Smooth muscle cell of trachea (primary cell): ENCODE measurements around the gene S100A11. TPM values are rescaled to one million over a fixed set of nuclear protein-coding genes. Genes with fewer than 3 reads are reported as not detected.

Source experiments
- total RNA-seq: library from RNA; depleted of rRNA; stranded (reverse); fragments of >200 nt; gene quantifications from 2 replicates; pipeline ENCODE4 v1.2.1, GENCODE V29; 2014

S100A11 gene
- 79.0 and 87.0 TPM in 2 replicates for total RNA-seq

DNA sequence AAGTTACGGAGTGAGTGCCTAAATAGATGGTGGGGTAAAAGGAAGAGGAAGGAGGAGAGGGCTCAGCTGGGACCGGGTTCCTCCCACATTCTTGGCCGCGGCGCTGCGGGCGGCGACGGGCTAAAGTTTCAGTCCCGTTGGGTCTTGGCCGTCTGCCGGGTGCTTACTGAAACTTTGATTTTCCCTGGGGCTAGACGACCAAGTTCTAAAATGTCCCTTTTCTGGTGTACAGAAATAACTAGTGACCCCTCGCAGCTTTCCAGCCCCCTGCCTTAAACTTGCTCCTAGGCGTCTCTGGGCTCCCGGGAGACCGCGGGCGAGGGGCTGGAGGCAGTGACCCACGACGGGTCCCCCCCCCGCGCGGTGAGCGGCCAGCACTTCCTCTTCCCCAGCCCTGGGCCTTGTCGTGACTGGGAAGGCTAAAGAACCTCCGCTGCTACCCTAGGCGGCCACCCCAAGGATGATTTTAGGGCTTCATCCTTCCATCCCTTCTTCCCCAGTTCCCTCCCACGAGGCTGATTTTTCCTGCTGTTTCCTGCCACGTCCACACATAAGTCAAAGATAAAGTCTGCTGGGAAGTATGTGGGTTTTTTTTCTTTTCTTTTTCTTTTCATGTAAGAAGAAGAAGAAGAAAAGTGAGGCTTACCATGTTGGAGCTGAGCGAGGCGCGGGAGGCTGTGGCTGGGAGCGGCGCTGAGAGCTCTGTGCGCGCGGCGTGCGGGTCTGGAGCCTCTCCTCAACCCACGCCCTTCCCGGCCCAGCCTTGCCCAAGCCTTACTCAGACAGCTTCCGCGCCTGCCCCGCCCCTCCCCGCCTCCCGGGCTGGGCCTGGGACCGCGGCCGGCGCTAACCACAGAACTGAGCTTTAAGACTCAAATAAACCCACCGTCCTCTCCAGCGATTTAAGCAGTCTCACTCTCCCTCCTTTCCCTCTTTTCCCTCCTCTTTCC lies at the start of gene S100A11:
Gene S100A11 (minus strand): TSS at position 738 of the 950 bp plus-strand sequence. CDS start 89 bp downstream, at position 649.

DNA sequence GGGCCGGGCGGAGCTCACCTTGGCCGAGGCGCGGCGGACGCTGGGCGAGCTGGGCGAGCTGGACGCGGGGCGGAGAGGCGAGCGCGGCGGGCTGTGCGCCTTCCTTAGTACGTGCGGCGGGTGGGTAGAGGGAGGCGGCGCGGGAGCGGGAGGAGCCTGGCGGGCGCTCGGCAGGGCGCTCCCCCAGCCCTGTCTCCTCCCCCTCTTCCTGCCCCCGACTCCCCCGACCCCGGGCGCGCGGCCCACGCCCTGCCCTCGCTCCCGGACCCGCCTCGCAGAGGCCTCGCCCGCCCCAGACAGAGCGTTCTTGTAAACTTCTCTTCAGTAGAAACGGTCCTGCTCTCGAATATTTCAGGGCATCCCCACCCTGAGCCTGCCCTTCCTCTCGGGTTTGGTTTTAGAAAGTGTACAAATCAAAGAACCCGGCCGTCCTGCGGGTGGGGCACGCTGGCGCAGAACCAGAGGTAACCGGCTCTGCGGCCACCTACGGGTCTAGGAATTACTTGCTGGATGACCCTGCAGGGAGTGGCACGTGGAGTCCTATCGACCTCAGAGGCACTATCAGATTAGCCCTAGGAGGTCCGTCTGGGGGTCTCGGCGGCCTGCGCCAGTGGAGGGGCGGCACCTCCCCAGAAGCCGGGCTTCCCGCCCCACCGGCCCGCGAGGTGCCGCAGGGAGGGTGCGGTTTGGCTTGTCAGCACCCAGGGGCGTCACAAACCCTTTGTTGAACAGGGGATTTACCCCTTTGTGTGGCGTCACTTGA lies 42.9 kb downstream of the S100A11 start, which contains the start of gene S100A10:
Gene S100A10 (minus strand): TSS at position 126 of the 763 bp plus-strand sequence. CDS start 7,629 bp downstream, outside the sequence.

Other genes starting within 250 kb of the S100A11 start
- 1.5 and 3.8 TPM in 2 replicates for gene TDRKH, start 246.5 kb downstream of the S100A11 start, total RNA-seq
- gene LINGO4, start 231.6 kb downstream of the S100A11 start, total RNA-seq = not detected in 2 replicates
- under 0.01 and 0.15 TPM in 2 replicates for gene RORC, start 205.2 kb downstream of the S100A11 start, total RNA-seq
- gene C2CD4D, start 197.2 kb downstream of the S100A11 start, total RNA-seq = not detected in 2 replicates
- gene THEM5, start 183.3 kb downstream of the S100A11 start, total RNA-seq = 0.17 TPM in 1 of 2 replicates, not detected in the other
- 10.6 and 13.2 TPM in 2 replicates for gene THEM4, start 127.5 kb downstream of the S100A11 start, total RNA-seq
- gene S100A10, start 43.1 kb downstream of the S100A11 start, total RNA-seq = 107 and 187 TPM in 2 replicates
- gene TCHHL1, start 52.1 kb upstream of the S100A11 start, total RNA-seq = not detected in 2 replicates
- gene TCHH, start 78.4 kb upstream of the S100A11 start, total RNA-seq = under 0.01 TPM in 1 of 2 replicates, not detected in the other
- not detected in 2 replicates for gene RPTN, start 122.2 kb upstream of the S100A11 start, total RNA-seq
- not detected in 2 replicates for gene HRNR, start 187.2 kb upstream of the S100A11 start, total RNA-seq